ENCODE measurements around the gene PALS2.

DNA sequence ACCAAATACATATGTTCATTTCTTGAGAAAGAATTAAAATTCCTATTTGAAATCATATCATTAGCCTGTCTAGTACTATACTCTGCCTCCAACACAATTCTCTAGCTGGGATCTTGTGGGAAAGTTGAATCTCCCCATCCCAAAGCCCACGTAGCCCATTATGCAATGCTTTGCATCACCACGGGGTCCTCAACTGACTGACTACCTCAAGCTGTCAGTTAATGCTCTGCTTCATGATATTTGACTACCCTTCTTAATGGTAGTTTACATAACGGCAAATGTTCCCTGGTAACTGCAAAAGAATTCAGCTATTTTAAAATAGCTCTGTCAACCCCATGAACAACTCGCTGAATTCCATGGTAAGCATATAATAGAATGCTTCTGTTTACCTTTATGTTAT is 23.3 kb upstream of the PALS2 start:
- TF ChIP-seq, protein P1, sequence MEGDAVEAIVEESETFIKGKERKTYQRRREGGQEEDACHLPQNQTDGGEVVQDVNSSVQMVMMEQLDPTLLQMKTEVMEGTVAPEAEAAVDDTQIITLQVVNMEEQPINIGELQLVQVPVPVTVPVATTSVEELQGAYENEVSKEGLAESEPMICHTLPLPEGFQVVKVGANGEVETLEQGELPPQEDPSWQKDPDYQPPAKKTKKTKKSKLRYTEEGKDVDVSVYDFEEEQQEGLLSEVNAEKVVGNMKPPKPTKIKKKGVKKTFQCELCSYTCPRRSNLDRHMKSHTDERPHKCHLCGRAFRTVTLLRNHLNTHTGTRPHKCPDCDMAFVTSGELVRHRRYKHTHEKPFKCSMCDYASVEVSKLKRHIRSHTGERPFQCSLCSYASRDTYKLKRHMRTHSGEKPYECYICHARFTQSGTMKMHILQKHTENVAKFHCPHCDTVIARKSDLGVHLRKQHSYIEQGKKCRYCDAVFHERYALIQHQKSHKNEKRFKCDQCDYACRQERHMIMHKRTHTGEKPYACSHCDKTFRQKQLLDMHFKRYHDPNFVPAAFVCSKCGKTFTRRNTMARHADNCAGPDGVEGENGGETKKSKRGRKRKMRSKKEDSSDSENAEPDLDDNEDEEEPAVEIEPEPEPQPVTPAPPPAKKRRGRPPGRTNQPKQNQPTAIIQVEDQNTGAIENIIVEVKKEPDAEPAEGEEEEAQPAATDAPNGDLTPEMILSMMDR (IDR thresholded peaks at IDR 0.05): no peak
- TF ChIP-seq POLR2A (IDR thresholded peaks at IDR 0.05) (no peak), POLR2AphosphoS5 (IDR thresholded peaks at IDR 0.05) (no peak)

Data from prostate gland (tissue), 2 donors.